ENCODE measurements around the gene PZP. TPM values are rescaled to one million over a fixed set of nuclear protein-coding genes. Genes with fewer than 3 reads are reported as not detected.

PZP gene
- total and polyA plus RNA-seq, 10 of the 15 experiments (the other 5 are each of a cell fraction or from before 2014, with no cell fraction given), result not detected

- H3K4me1 ChIP-seq (ENCODE audit: control insufficient read depth, insufficient read depth, low read length), result no peaks in the 10 kb centered on the region
- intact Hi-C loops (cut with micrococcal nuclease; ENCODE audit: unreplicated experiment), result no loop called here
- H3K27me3 ChIP-seq (replicated peaks in 1 of 2; ENCODE audit: control insufficient read depth in 2 of 2, insufficient read depth in 2 of 2, low read length in 1 of 2), result peaks cover 0 to 2% of the 10 kb centered on the region in 2 experiments; a peak in 1 of 4 replicates
- no peaks in the 10 kb centered on the region for H3K79me2 ChIP-seq (ENCODE audit: control insufficient read depth, insufficient read depth, low read length)
- no peak overlapping the region for H3K27ac ChIP-seq (ENCODE audit: control insufficient read depth, insufficient read depth)
- no peak overlapping the region for H2AFZ ChIP-seq (ENCODE audit: control insufficient read depth, low read depth, low read length)
- no peaks in the 10 kb centered on the region for H3K9me3 ChIP-seq (replicated peaks; ENCODE audit: control insufficient read depth, insufficient read depth, low read length)
- no peak overlapping the region for H3K4me3 ChIP-seq
- no peaks in the 10 kb centered on the region for H3K36me3 ChIP-seq (ENCODE audit: control insufficient read depth in 2 of 2, insufficient read depth in 2 of 2, low read length in 1 of 2)
- POLR2A ChIA-PET, result no interaction called here
- RAD21 ChIA-PET (ENCODE audit: unreplicated experiment), result no interaction called here
- WGBS (ENCODE audit: insufficient coverage, insufficient replicate concordance, low lambda C conversion rate, missing lambda C conversion rate), result 27% methylated on average over 4 of the region's 4 CpGs
- H3K4me2 ChIP-seq (ENCODE audit: control insufficient read depth, insufficient read depth), result no peak overlapping the region
- DNase-seq (ENCODE audit: low read depth, low spot score) (no peak), FAIRE-seq (no peak), ATAC-seq (no peak)
- BruUV-seq (replicated peaks), result no TSS peak
- in situ Hi-C loops (cut with MboI), result no loop called here
- TF ChIP-seq PML (IDR thresholded peaks at IDR 0.05; ENCODE audit: low read length), result no peak
- TF ChIP-seq CREM (IDR thresholded peaks at IDR 0.05; ENCODE audit: low read depth), result no peak
- TF ChIP-seq RCOR1 (conservative IDR thresholded peaks at IDR 0.05; ENCODE audit: low read depth, low read length), result no peak
- no peak for TF ChIP-seq NFYA (IDR thresholded peaks at IDR 0.05; ENCODE audit: borderline replicate concordance, low read depth, low read length)
- TF ChIP-seq SPI1 (IDR thresholded peaks at IDR 0.05; ENCODE audit: borderline replicate concordance, insufficient read depth, low read depth, low read length), result no peak
- TF ChIP-seq ZNF384 (IDR thresholded peaks at IDR 0.05; ENCODE audit: borderline replicate concordance, low read depth, low read length), result no peak
- TF ChIP-seq DPF2 (IDR thresholded peaks at IDR 0.05), result no peak
- no peak for TF ChIP-seq BCL11A (IDR thresholded peaks at IDR 0.05; ENCODE audit: low read depth, low read length)
- TF ChIP-seq MXI1 (IDR thresholded peaks at IDR 0.05; ENCODE audit: low read depth, low read length), result no peak
- TF ChIP-seq ELK1 (IDR thresholded peaks at IDR 0.05; ENCODE audit: low read depth, low read length), result no peak
- TF ChIP-seq TBL1XR1 (IDR thresholded peaks at IDR 0.05; ENCODE audit: low read depth, low read length), result no peak
- TF ChIP-seq NR2F1 (conservative IDR thresholded peaks at IDR 0.05), result no peak
- no peak for TF ChIP-seq NBN (IDR thresholded peaks at IDR 0.05)
- TF ChIP-seq SMAD5 (IDR thresholded peaks at IDR 0.05; ENCODE audit: low read depth), result no peak
- no peak for TF ChIP-seq FOXM1 (IDR thresholded peaks at IDR 0.05; ENCODE audit: low read depth, low read length)
- TF ChIP-seq ZBTB4 (CRISPR knock-in tag; IDR thresholded peaks at IDR 0.05), result no peak
- no peak for TF ChIP-seq MEF2A (IDR thresholded peaks at IDR 0.05; ENCODE audit: insufficient read depth, low read depth, low read length)
- no peak for TF ChIP-seq RAD21 (IDR thresholded peaks at IDR 0.05; ENCODE audit: insufficient read depth, low read depth, low read length)
- no peak for TF ChIP-seq KAT2A (conservative IDR thresholded peaks at IDR 0.05; ENCODE audit: control insufficient read depth, low read depth, low read length)
- no peak for TF ChIP-seq ESRRA (IDR thresholded peaks at IDR 0.05; ENCODE audit: low read length)
- SMC1A ChIA-PET (ENCODE audit: uncharacterized antibody, unreplicated experiment), result no interaction called here
- no peaks in the 10 kb centered on the region for H4K20me1 ChIP-seq (ENCODE audit: control insufficient read depth, insufficient read depth)
- CTCF ChIA-PET, result no interaction called here
- no peak overlapping the region for H3K9ac ChIP-seq (ENCODE audit: control insufficient read depth, insufficient read depth, low read length)
These were observed 27.4 kb downstream of the PZP start for GRCh38 chr12:9180810-9181209.
